GM19025 (cell line): ENCODE measurements around the gene SHROOM2.

ENCODE experiments used
- ATAC-seq: cut with Tn5 transposase; IDR thresholded peaks from one replicate; pipeline ENCODE4 v1.9.1; 2021; ENCODE audit warnings: mild to moderate bottlenecking, low read depth, moderate library complexity; ENCODE audit not compliant: unreplicated experiment

Gene SHROOM2

DNA sequence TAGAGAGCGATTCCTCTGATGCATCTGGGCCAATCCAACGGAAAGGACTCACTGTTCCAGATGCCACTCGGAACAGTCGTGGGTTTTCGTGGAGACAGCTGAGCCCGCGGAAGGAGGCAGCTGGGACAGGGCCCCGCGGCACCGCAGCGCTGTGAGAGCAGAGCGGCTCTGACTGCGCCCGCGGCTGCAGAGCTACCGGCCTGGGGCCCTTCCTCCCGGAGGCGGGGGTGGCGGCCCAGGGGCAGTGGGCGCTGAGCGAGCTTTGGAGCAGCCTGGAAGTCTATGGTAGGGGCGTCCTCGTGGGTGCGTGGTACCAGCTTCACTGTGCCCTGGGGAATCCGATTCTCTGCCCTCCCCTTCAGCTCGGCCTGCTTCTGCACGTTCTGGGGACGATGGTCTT is 205.8 kb downstream of the SHROOM2 start:
- no peak for ATAC-seq

GRCh38 chrX:9992724-9993123 is 206.5 kb downstream of the SHROOM2 start:
- no peak for ATAC-seq

- no peak for ATAC-seq
These were observed 209.7 kb downstream of the SHROOM2 start for GRCh38 chrX:9995855-9996339.

- ATAC-seq, result no peak
These were observed 210.8 kb downstream of the SHROOM2 start for GRCh38 chrX:9997041-9997440.

DNA sequence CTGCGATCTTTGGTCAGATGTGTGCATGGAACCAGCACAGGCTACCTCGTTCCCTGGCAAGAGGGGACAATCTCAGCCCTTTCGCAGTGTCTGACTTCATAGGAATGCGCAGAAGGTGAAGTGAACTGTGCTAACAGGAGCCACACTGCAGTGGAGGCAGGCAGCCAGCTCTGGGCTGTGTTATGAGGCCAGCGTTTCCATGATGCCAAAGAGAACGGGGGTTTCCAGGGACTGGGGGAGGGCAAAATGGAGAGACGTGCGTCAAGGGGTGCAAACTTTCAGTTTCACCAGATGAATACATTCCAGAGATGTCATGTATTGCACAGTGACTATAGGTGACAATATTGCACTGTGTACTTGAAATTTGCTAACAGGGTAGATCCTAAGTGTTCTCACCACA is 211.3 kb downstream of the SHROOM2 start:
- ATAC-seq, result peak; percentile 62
